Measurements from ENCODE around the gene TTC39B.
A peak's percentile ranks its signal among the peaks of the same experiment; 100 is the strongest.
"Not testable (repeated sequence)": the region's sequence is repeated elsewhere in the genome, so short reads cannot be mapped to it uniquely, and the experiment has no call there.

TTC39B gene

GRCh38 chr9:15306757-15307522 is at the start of gene TTC39B:
Gene TTC39B, minus strand, starts transcription at chr9:15307216. Its CDS starts 91 bp downstream, at chr9:15307125.
- peak; percentile 89 to 91 for ATAC-seq

- ATAC-seq: no peak
These were observed 48.7 kb upstream of the TTC39B start for GRCh38 chr9:15355669-15356068.

GRCh38 chr9:15354713-15355112 is 47.7 kb upstream of the TTC39B start:
- ATAC-seq: no peak

- ATAC-seq: no peak
These were observed 46.9 kb upstream of the TTC39B start for GRCh38 chr9:15353892-15354291.

GRCh38 chr9:15352306-15352705 is 45.3 kb upstream of the TTC39B start:
- ATAC-seq: no peak

- ATAC-seq: no peak
These were observed 43.1 kb upstream of the TTC39B start for GRCh38 chr9:15349892-15350761.

GRCh38 chr9:15346837-15347236 is 39.8 kb upstream of the TTC39B start:
- ATAC-seq: no peak

- ATAC-seq: no peak
These were observed 37.2 kb upstream of the TTC39B start for GRCh38 chr9:15344191-15344590.

GRCh38 chr9:15333376-15333881 is 26.4 kb upstream of the TTC39B start:
- no peak for ATAC-seq

GRCh38 chr9:15332939-15333338 is 25.9 kb upstream of the TTC39B start:
- ATAC-seq: no peak

GRCh38 chr9:15329539-15330109 is 22.6 kb upstream of the TTC39B start:
- ATAC-seq: no peak

GRCh38 chr9:15328946-15329345 is 21.9 kb upstream of the TTC39B start:
- ATAC-seq: no peak

- ATAC-seq: not testable (repeated sequence)
These were observed 15.7 kb upstream of the TTC39B start for GRCh38 chr9:15322695-15323094.

GRCh38 chr9:15319661-15320060 is 12.6 kb upstream of the TTC39B start:
- not testable (repeated sequence) for ATAC-seq

- ATAC-seq: peak; percentile 28 to 51
These were observed 10.8 kb upstream of the TTC39B start for GRCh38 chr9:15317836-15318235.

GRCh38 chr9:15311607-15312006 is 4.6 kb upstream of the TTC39B start:
- no peak for ATAC-seq

- ATAC-seq: peak; percentile 23 to 50
These were observed 3.3 kb upstream of the TTC39B start for GRCh38 chr9:15310107-15310850.

GRCh38 chr9:15308511-15308910 is 1.5 kb upstream of the TTC39B start:
- no peak for ATAC-seq

- no peak for ATAC-seq
These were observed 466 bp upstream of the TTC39B start for GRCh38 chr9:15307523-15307841.

- peak; percentile 7 for ATAC-seq
These were observed 804 bp downstream of the TTC39B start for GRCh38 chr9:15306068-15306756.

- no peak for ATAC-seq
These were observed 1.5 kb downstream of the TTC39B start for GRCh38 chr9:15305470-15305869.

GRCh38 chr9:15304632-15305031 is 2.4 kb downstream of the TTC39B start:
- ATAC-seq: no peak

Measured in activated CD4-positive, CD25-positive, alpha-beta regulatory T cell treated with anti-CD3 and anti-CD28 coated beads, Interleukin-2, amount 50 U/mL, for 24 hours (primary cell).